Endothelial cell of umbilical vein (primary cell): ENCODE measurements around the gene INSC. TPM values are rescaled to one million over a fixed set of nuclear protein-coding genes. Genes with fewer than 3 reads are reported as not detected.

Experiments used
- BruUV-seq: library from RNA; stranded (reverse); fragments of 400-500 nt; replicated peaks from 2 replicates; lab custom pipeline; 2021; lab: Mats Ljungman, UMichigan
- CTCF ChIA-PET: fragments of 300-600, 350-600 bp; sonication (Branson Sonifier 250); formaldehyde crosslinking; loops from one replicate; lab custom pipeline; 2021; ENCODE audit warnings: antibody characterized with exemption, inconsistent platforms; lab: Charles Lee
- POLR2A ChIA-PET: fragments of 300-600, 350-600 bp; sonication (Branson Sonifier 250); formaldehyde crosslinking; loops from one replicate; lab custom pipeline; 2021; ENCODE audit warnings: antibody characterized with exemption, inconsistent platforms; lab: Charles Lee
- DNase-seq: peaks from one replicate; pipeline ENCODE4 v3.0.0-alpha.2; 2011; ENCODE audit warnings: low read depth, low spot score
- FAIRE-seq: peaks from 2 replicates; lab custom pipeline; 2011; peaks lifted over from hg19 to GRCh38; lab: Jason Lieb, UNC
- H2AFZ ChIP-seq: 2 replicates; pipeline ENCODE4 v1.6.0; 2012; ENCODE audit warnings: low read depth, low read length, control low read depth, inconsistent platforms
- H3K27ac ChIP-seq: 2 replicates; pipeline ENCODE4 v1.5.1; 2011; ENCODE audit warnings: low read depth, mild to moderate bottlenecking, control low read depth, low read length, moderate library complexity; ENCODE audit not compliant: insufficient read depth
- H3K27me3 ChIP-seq, 2 experiments: 2 replicates each; pipeline versions ENCODE4 v1.6.0 to v1.6.1; 2011; ENCODE audit warnings: low read length in 2 of 2, mixed read lengths in 1 of 2; ENCODE audit not compliant: control insufficient read depth in 2 of 2, insufficient read depth in 2 of 2
- H3K36me3 ChIP-seq, 2 experiments: 2 replicates in 1 of 2; 3 replicates in 1 of 2; pipeline ENCODE4 v1.5.1; 2011; ENCODE audit warnings: low read length in 2 of 2, mild to moderate bottlenecking in 1 of 2, moderate library complexity in 1 of 2; ENCODE audit not compliant: control insufficient read depth in 2 of 2, insufficient read depth in 2 of 2; ENCODE audit errors: extremely low read depth in 1 of 2
- H3K4me1 ChIP-seq: 3 replicates; pipeline ENCODE4 v1.5.1; 2011; ENCODE audit warnings: mild to moderate bottlenecking, low read length; ENCODE audit not compliant: control insufficient read depth, insufficient read depth; ENCODE audit errors: extremely low read depth
- H3K4me2 ChIP-seq: 2 replicates; pipeline ENCODE4 v1.6.1; 2011; ENCODE audit warnings: low read length, control low read depth, mixed read lengths; ENCODE audit not compliant: insufficient read depth
- H3K4me3 ChIP-seq, 3 experiments: fragments of 200-600 bp in 1 of 3; sonication (generic), shearing (Covaris generic) in 1 of 3; replicated peaks in 1 of 3; 2 replicates each; pipeline ENCODE4 v1.5.1; 2011 to 2016; ENCODE audit warnings: control low read depth in 3 of 3, low read length in 3 of 3, mild to moderate bottlenecking in 2 of 3, inconsistent platforms in 1 of 3, low read depth in 1 of 3, moderate library complexity in 1 of 3; ENCODE audit not compliant: insufficient read depth in 1 of 3
- H3K79me2 ChIP-seq: 2 replicates; pipeline ENCODE4 v1.6.0; 2012; ENCODE audit warnings: low read length, inconsistent platforms; ENCODE audit not compliant: control insufficient read depth, insufficient read depth
- H3K9ac ChIP-seq: replicated peaks from 2 replicates; pipeline ENCODE3; 2011; ENCODE audit warnings: low read length, control low read depth; ENCODE audit not compliant: insufficient read depth; ENCODE audit errors: extremely low read depth
- H3K9me1 ChIP-seq: replicated peaks from 3 replicates; pipeline ENCODE4 v1.6.0; 2011; ENCODE audit warnings: mild to moderate bottlenecking, low read length; ENCODE audit not compliant: control insufficient read depth, insufficient read depth; ENCODE audit errors: extremely low read depth
- H3K9me3 ChIP-seq: replicated peaks from 2 replicates; pipeline ENCODE4 v1.5.1; 2012; ENCODE audit warnings: low read length, inconsistent platforms; ENCODE audit not compliant: control insufficient read depth, insufficient read depth
- H4K20me1 ChIP-seq: replicated peaks from 2 replicates; pipeline ENCODE3; 2011; ENCODE audit warnings: mild to moderate bottlenecking, low read length; ENCODE audit not compliant: control insufficient read depth, insufficient read depth; ENCODE audit errors: extremely low read depth
- CTCF ChIP-seq, 2 donors: IDR thresholded peaks; 1 replicate in 1 of 2; 2 replicates in 1 of 2; pipeline ENCODE4 v1.5.1; 2011; ENCODE audit warnings: low read length in 2 of 2, mild to moderate bottlenecking in 2 of 2, moderate library complexity in 2 of 2, control low read depth in 1 of 2, inconsistent platforms in 1 of 2, low read depth in 1 of 2; ENCODE audit not compliant: insufficient read depth in 1 of 2; ENCODE audit errors: extremely low read depth in 1 of 2
- EZH2 ChIP-seq: IDR thresholded peaks from 2 replicates; pipeline ENCODE4 v1.6.1; 2012; ENCODE audit warnings: borderline replicate concordance, low read depth, mild to moderate bottlenecking, moderate library complexity, low read length, inconsistent platforms; ENCODE audit not compliant: severe bottlenecking
- FOS ChIP-seq: IDR thresholded peaks from 2 replicates; pipeline ENCODE4 v1.6.1; 2011; ENCODE audit warnings: mild to moderate bottlenecking, low read length, moderate library complexity, borderline replicate concordance; ENCODE audit not compliant: insufficient read depth
- JUN ChIP-seq: IDR thresholded peaks from 2 replicates; pipeline ENCODE4 v1.6.1; 2011; ENCODE audit warnings: borderline replicate concordance, low read depth; ENCODE audit not compliant: insufficient read length, insufficient read depth
- POLR2A ChIP-seq: IDR thresholded peaks from 2 replicates; pipeline ENCODE4 v1.6.1; 2012; ENCODE audit warnings: low read depth, mild to moderate bottlenecking, control low read depth, low read length
- POLR2AphosphoS5 ChIP-seq: IDR thresholded peaks from 2 replicates; pipeline ENCODE4 v1.6.1; 2012; ENCODE audit warnings: low read depth, mild to moderate bottlenecking, control low read depth, low read length, moderate library complexity; ENCODE audit not compliant: insufficient read depth
- dilution Hi-C: fragments of 300-500 bp; cut with MboI; formaldehyde crosslinking; loops from one replicate; pipeline ENCODE4 v1.15.0; 2019; ENCODE audit warnings: low sequenced_read_pairs; ENCODE audit not compliant: extremely low pct_ligation_motif_present
- intact Hi-C: fragments of 100-400 bp; cut with micrococcal nuclease; formaldehyde crosslinking; loops from one replicate; pipeline ENCODE4 v1.10.0; 2022
- polyA plus RNA-seq, 4 experiments: library from polyadenylated mRNA; depleted of rRNA in 3 of 4; stranded (reverse) in 3 of 4; unstranded in 1 of 4; fragments of >200 nt; gene quantifications; 2 replicates each; pipeline versions ENCODE4 v1.2.1 to v1.2.3, GENCODE V29; 2011 to 2012; ENCODE audit warnings: missing spikeins in 1 of 4
- total RNA-seq: library from RNA; stranded (reverse); gene quantifications from 2 replicates; pipeline ENCODE4 v1.2.3, GENCODE V29; 2021
- TF ChIP-seq, protein P1 (sequence below): IDR thresholded peaks from 2 replicates; pipeline ENCODE4 v1.6.1; 2011; ENCODE audit not compliant: insufficient read depth, insufficient read length

Gene INSC
- total and polyA plus RNA-seq, 2 donors (not counting 3 experiments of a cell fraction or from before 2014, with no cell fraction given) = not detected

- Histone ChIP-seq H3K4me1 (no peaks in the 10 kb centered on the region), H3K36me3 (no peaks in the 10 kb centered on the region), H3K4me3 (no peak overlapping the region), H3K4me2 (no peak overlapping the region), H4K20me1 (no peaks in the 10 kb centered on the region), H3K27ac (no peak overlapping the region), H3K79me2 (no peaks in the 10 kb centered on the region), H3K9ac (no peak overlapping the region), H3K9me1 (no peaks in the 10 kb centered on the region), H3K9me3 (peaks cover 5% of the 10 kb centered on the region), H2AFZ (no peak overlapping the region), H3K27me3 (no peaks in the 10 kb centered on the region)
- POLR2A ChIA-PET = no interaction called here
- FAIRE-seq (no peak), DNase-seq (no peak)
- BruUV-seq = no TSS peak
- no peak for TF ChIP-seq JUN
- TF ChIP-seq POLR2AphosphoS5 = no peak
- TF ChIP-seq POLR2A = no peak
- no peak for TF ChIP-seq EZH2
- TF ChIP-seq, protein P1, sequence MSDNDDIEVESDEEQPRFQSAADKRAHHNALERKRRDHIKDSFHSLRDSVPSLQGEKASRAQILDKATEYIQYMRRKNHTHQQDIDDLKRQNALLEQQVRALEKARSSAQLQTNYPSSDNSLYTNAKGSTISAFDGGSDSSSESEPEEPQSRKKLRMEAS = no peak
- intact Hi-C loops = no loop called here
- CTCF ChIA-PET = no interaction called here
- dilution Hi-C loops = no loop called here
These were observed 165.7 kb downstream of the INSC start for GRCh38 chr11:15280393-15280792.

GRCh38 chr11:15282754-15283153 is 168.0 kb downstream of the INSC start:
- intact Hi-C loops = no loop called here
- dilution Hi-C loops = no loop called here
- Histone ChIP-seq H4K20me1 (no peaks in the 10 kb centered on the region), H3K36me3 (no peaks in the 10 kb centered on the region), H3K27me3 (no peaks in the 10 kb centered on the region), H3K4me1 (no peaks in the 10 kb centered on the region), H3K4me3 (no peak overlapping the region), H3K79me2 (no peaks in the 10 kb centered on the region), H3K9ac (no peak overlapping the region), H3K9me3 (peaks cover 8% of the 10 kb centered on the region), H3K4me2 (no peak overlapping the region), H2AFZ (no peak overlapping the region), H3K27ac (no peak overlapping the region), H3K9me1 (no peaks in the 10 kb centered on the region)
- DNase-seq (no peak), FAIRE-seq (no peak)
- CTCF ChIA-PET = no interaction called here
- TF ChIP-seq CTCF (IDR thresholded peaks at IDR 0.05; ENCODE audit: extremely low read depth in 1 of 2, insufficient read depth in 1 of 2, low read depth in 1 of 2, low read length in 2 of 2) (no peak), FOS (no peak)
- POLR2A ChIA-PET = no interaction called here
- no TSS peak for BruUV-seq
